ENCODE results near the gene C19orf81. TPM values are rescaled to one million over a fixed set of nuclear protein-coding genes. Genes with fewer than 3 reads are reported as not detected.
A peak's percentile ranks its signal among the peaks of the same experiment; 100 is the strongest.
"Not testable (repeated sequence)": the region's sequence is repeated elsewhere in the genome, so short reads cannot be mapped to it uniquely, and the experiment has no call there.

Gene C19orf81
- total RNA-seq, 1 experiment from 2014 or later: 22.4 TPM

- peak; percentile 66 for TF ChIP-seq CTCF (IDR thresholded peaks at IDR 0.05)
- peak; percentile 85 for TF ChIP-seq SP1 (CRISPR knock-in tag; conservative IDR thresholded peaks at IDR 0.05)
- no peak for TF ChIP-seq SMAD4 (CRISPR knock-in tag; IDR thresholded peaks at IDR 0.05)
- TF ChIP-seq E2F5 (CRISPR knock-in tag; IDR thresholded peaks at IDR 0.05): peak; percentile 62
- TF ChIP-seq ZNF671 (CRISPR knock-in tag; IDR thresholded peaks at IDR 0.05): no peak
- no peak for TF ChIP-seq FOXJ3 (CRISPR knock-in tag; IDR thresholded peaks at IDR 0.05; ENCODE audit: borderline replicate concordance)
- TF ChIP-seq CREM (CRISPR knock-in tag; IDR thresholded peaks at IDR 0.05): peak; percentile 92; the same call in 1 of the 2 replicates
- peak; percentile 80 for TF ChIP-seq NFYB (CRISPR knock-in tag; conservative IDR thresholded peaks at IDR 0.05; ENCODE audit: low read depth)
- TF ChIP-seq, protein P1, sequence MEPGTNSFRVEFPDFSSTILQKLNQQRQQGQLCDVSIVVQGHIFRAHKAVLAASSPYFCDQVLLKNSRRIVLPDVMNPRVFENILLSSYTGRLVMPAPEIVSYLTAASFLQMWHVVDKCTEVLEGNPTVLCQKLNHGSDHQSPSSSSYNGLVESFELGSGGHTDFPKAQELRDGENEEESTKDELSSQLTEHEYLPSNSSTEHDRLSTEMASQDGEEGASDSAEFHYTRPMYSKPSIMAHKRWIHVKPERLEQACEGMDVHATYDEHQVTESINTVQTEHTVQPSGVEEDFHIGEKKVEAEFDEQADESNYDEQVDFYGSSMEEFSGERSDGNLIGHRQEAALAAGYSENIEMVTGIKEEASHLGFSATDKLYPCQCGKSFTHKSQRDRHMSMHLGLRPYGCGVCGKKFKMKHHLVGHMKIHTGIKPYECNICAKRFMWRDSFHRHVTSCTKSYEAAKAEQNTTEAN (CRISPR knock-in tag; IDR thresholded peaks at IDR 0.05): 0 out of 2 replicates have a peak, but pooled peaks have one; percentile 26
- TF ChIP-seq, protein P2, sequence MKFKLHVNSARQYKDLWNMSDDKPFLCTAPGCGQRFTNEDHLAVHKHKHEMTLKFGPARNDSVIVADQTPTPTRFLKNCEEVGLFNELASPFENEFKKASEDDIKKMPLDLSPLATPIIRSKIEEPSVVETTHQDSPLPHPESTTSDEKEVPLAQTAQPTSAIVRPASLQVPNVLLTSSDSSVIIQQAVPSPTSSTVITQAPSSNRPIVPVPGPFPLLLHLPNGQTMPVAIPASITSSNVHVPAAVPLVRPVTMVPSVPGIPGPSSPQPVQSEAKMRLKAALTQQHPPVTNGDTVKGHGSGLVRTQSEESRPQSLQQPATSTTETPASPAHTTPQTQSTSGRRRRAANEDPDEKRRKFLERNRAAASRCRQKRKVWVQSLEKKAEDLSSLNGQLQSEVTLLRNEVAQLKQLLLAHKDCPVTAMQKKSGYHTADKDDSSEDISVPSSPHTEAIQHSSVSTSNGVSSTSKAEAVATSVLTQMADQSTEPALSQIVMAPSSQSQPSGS (CRISPR knock-in tag; IDR thresholded peaks at IDR 0.05; ENCODE audit: borderline replicate concordance, low read depth): no peak
- peak; percentile 42; the same call in 1 of the 2 replicates for TF ChIP-seq HMGXB4 (CRISPR knock-in tag; IDR thresholded peaks at IDR 0.05)
- TF ChIP-seq ZBTB21 (CRISPR knock-in tag; IDR thresholded peaks at IDR 0.05; ENCODE audit: borderline replicate concordance): peak; percentile 77; the same call in 1 of the 2 replicates
- no peak for TF ChIP-seq TCF7 (CRISPR knock-in tag; IDR thresholded peaks at IDR 0.05; ENCODE audit: low read depth)
- peak; percentile 48; the same call in 1 of the 2 replicates for TF ChIP-seq FOXP1 (CRISPR knock-in tag; IDR thresholded peaks at IDR 0.05; ENCODE audit: borderline replicate concordance)
- TF ChIP-seq ATF6 (CRISPR knock-in tag; IDR thresholded peaks at IDR 0.05): no peak
- TF ChIP-seq USF2 (CRISPR knock-in tag; IDR thresholded peaks at IDR 0.05): peak; percentile 23
Measured at GRCh38 chr19:50607874-50608785, 41.1 kb upstream of the C19orf81 start (continued).

DNA sequence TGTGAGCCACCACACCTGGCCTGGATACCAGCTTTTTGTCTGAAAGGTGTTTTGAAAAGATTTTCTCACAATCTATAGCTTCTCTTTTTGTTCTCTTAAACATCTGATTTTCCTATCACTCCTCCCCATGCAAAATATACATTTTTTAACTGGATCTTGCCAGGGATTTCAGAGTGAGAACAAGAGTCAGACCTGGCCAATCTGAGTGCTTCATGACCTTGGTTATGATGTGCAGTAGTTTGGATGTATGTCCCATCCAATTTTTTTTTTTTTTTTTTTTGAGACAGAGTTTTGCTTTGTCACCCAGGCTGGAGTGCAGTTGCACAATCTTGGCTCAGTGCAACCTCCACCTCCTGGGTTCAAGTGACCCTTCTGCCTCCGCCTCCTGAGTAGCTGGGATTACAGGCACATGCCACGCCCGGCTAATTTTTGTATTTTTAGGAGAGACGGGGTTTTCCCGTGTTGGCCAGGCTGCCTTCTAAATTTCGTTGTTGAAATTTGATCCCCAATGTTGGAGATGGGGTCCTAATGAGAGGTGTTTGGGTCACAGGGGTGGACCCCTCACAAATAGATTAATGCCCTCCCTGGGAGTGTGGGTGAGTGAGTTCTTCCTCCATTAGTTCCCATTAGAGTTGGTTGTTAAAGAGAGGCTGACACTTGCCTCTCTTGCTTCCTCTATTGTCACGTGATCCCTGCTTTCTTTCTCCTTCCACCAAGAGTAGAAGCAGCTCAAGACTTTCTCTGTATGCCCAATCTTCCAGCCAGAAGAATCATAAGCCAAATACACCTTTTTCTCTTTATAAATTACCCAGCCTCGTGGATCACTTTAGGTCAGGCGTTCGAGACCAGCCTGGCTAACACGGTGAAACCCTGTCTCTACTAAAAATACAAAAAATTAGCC is 36.5 kb upstream of the C19orf81 start:
- H3K4me1 Mint-ChIP-seq, POLR2A ChIA-PET: not testable (repeated sequence)
- CTCF ChIA-PET: interaction anchor here (0.8 to 1.2 kb wide), 2 partner anchors 56 to 112 kb away, joined by 3 to 4 read pairs; no protein-coding TSS in a partner anchor

GRCh38 chr19:50618379-50618778 is 30.9 kb upstream of the C19orf81 start:
- ATAC-seq; H3K27me3 Mint-ChIP-seq (ENCODE audit: low read depth); H3K4me1 Mint-ChIP-seq; DNase-seq (ENCODE audit: low spot score); POLR2A ChIA-PET; H3K4me3 Mint-ChIP-seq; H3K27ac Mint-ChIP-seq; H3K9me3 Mint-ChIP-seq; H3K36me3 Mint-ChIP-seq; CTCF ChIA-PET: not testable (repeated sequence)

More for the DNA sequence above, 36.5 kb upstream of the C19orf81 start:
- not testable (repeated sequence) for ATAC-seq; H3K9me3 Mint-ChIP-seq; H3K36me3 Mint-ChIP-seq; DNase-seq (ENCODE audit: low spot score); H3K4me3 Mint-ChIP-seq; H3K27ac Mint-ChIP-seq
- peaks cover 32% of the 10 kb centered on the region for H3K27me3 Mint-ChIP-seq (ENCODE audit: low read depth)

- H3K9me3 Mint-ChIP-seq; ATAC-seq; H3K36me3 Mint-ChIP-seq; POLR2A ChIA-PET; H3K4me1 Mint-ChIP-seq; DNase-seq (ENCODE audit: low spot score); H3K27me3 Mint-ChIP-seq (ENCODE audit: low read depth); H3K4me3 Mint-ChIP-seq; H3K27ac Mint-ChIP-seq: not testable (repeated sequence)
- CTCF ChIA-PET: interaction anchor here (0.6 kb wide), 1 partner anchor 159 kb away, joined by 3 read pairs; no protein-coding TSS in a partner anchor
Measured at GRCh38 chr19:50619184-50619583, 30.1 kb upstream of the C19orf81 start.
